CD4-positive, alpha-beta memory T cell (primary cell): ENCODE measurements around the gene AGPAT1. TPM values are rescaled to one million over a fixed set of nuclear protein-coding genes. Genes with fewer than 3 reads are reported as not detected.

Source experiments
- CTCF ChIA-PET: fragments of 350-600 bp; sonication (Branson Sonifier 250); formaldehyde crosslinking; loops from one replicate; lab custom pipeline; 2021; ENCODE audit warnings: inconsistent platforms; ENCODE audit not compliant: partially characterized antibody; lab: Charles Lee
- POLR2A ChIA-PET: fragments of 350-600 bp; sonication (Branson Sonifier 250); formaldehyde crosslinking; loops from one replicate; lab custom pipeline; 2021; ENCODE audit not compliant: partially characterized antibody; lab: Charles Lee
- DNase-seq, 5 donors: peaks; one replicate each; pipeline versions ENCODE4 v3.0.0 to v3.0.0-alpha.2; 2020 to 2022; ENCODE audit warnings: mixed read lengths in 1 of 5
- H3K27ac ChIP-seq: one replicate; pipeline ENCODE4 v1.7.0; 2013; ENCODE audit warnings: low read depth, low read length
- H3K27me3 ChIP-seq: 2 replicates; pipeline ENCODE4 v1.7.0; 2013; ENCODE audit warnings: mild to moderate bottlenecking, low read length, moderate library complexity; ENCODE audit not compliant: insufficient read depth
- H3K36me3 ChIP-seq: 2 replicates; pipeline ENCODE4 v1.7.0; 2013; ENCODE audit warnings: mild to moderate bottlenecking, low read length, moderate library complexity; ENCODE audit not compliant: insufficient read depth
- H3K4me1 ChIP-seq: 2 replicates; pipeline ENCODE4 v1.7.0; 2013; ENCODE audit warnings: mild to moderate bottlenecking, low read length, moderate library complexity; ENCODE audit not compliant: insufficient read depth
- H3K4me3 ChIP-seq, 2 donors: one replicate each; pipeline ENCODE4 v1.7.0; 2013; ENCODE audit warnings: low read length in 2 of 2, mild to moderate bottlenecking in 1 of 2
- H3K9me3 ChIP-seq, 2 donors: one replicate each; pipeline ENCODE4 v1.7.0; 2013; ENCODE audit warnings: low read length in 2 of 2, control low read depth in 1 of 2; ENCODE audit not compliant: control insufficient read depth in 1 of 2
- H3K27ac Mint-ChIP-seq, 7 donors: one replicate each; pipeline ENCODE4 v1.8.0; 2020 to 2021; ENCODE audit warnings: mixed read lengths in 7 of 7, mild to moderate bottlenecking in 6 of 7, inconsistent platforms in 3 of 7, moderate library complexity in 3 of 7
- H3K27me3 Mint-ChIP-seq, 2 donors: one replicate each; pipeline ENCODE4 v1.8.0; 2020 to 2021; ENCODE audit warnings: mixed read lengths in 2 of 2
- H3K36me3 Mint-ChIP-seq, 2 donors: one replicate each; pipeline ENCODE4 v1.8.0; 2020 to 2021; ENCODE audit warnings: mixed read lengths in 2 of 2, inconsistent platforms in 1 of 2, mild to moderate bottlenecking in 1 of 2
- H3K4me1 Mint-ChIP-seq, 4 donors: one replicate each; pipeline ENCODE4 v1.8.0; 2020 to 2021; ENCODE audit warnings: mixed read lengths in 4 of 4, mild to moderate bottlenecking in 1 of 4
- H3K4me3 Mint-ChIP-seq, 8 donors: one replicate each; pipeline ENCODE4 v1.8.0; 2020 to 2021; ENCODE audit warnings: mixed read lengths in 8 of 8, mild to moderate bottlenecking in 7 of 8, moderate library complexity in 6 of 8, inconsistent platforms in 3 of 8
- H3K9me3 Mint-ChIP-seq, 8 donors: one replicate each; pipeline ENCODE4 v1.8.0; 2020 to 2021; ENCODE audit warnings: mixed read lengths in 8 of 8, mild to moderate bottlenecking in 5 of 8, inconsistent platforms in 3 of 8, moderate library complexity in 1 of 8
- intact Hi-C: fragments of 100-400 bp; cut with micrococcal nuclease; formaldehyde crosslinking; loops from one replicate; pipeline ENCODE4 v1.15.1; 2023
- polyA plus RNA-seq, 2 donors: library from polyadenylated mRNA; unstranded; fragments of 300-500 nt; fragmentation: Illumina TruSeq; gene quantifications; one replicate each; pipeline ENCODE4 v1.2.3, GENCODE V29; 2021
- total RNA-seq, 2 experiments: library from RNA; stranded (reverse); gene quantifications; one replicate each; pipeline ENCODE4 v1.2.3, GENCODE V29; 2021

The AGPAT1 gene
- total and polyA plus RNA-seq, 4 experiments from 2014 or later: 15.3 to 32.8 (median 24.3) TPM

DNA sequence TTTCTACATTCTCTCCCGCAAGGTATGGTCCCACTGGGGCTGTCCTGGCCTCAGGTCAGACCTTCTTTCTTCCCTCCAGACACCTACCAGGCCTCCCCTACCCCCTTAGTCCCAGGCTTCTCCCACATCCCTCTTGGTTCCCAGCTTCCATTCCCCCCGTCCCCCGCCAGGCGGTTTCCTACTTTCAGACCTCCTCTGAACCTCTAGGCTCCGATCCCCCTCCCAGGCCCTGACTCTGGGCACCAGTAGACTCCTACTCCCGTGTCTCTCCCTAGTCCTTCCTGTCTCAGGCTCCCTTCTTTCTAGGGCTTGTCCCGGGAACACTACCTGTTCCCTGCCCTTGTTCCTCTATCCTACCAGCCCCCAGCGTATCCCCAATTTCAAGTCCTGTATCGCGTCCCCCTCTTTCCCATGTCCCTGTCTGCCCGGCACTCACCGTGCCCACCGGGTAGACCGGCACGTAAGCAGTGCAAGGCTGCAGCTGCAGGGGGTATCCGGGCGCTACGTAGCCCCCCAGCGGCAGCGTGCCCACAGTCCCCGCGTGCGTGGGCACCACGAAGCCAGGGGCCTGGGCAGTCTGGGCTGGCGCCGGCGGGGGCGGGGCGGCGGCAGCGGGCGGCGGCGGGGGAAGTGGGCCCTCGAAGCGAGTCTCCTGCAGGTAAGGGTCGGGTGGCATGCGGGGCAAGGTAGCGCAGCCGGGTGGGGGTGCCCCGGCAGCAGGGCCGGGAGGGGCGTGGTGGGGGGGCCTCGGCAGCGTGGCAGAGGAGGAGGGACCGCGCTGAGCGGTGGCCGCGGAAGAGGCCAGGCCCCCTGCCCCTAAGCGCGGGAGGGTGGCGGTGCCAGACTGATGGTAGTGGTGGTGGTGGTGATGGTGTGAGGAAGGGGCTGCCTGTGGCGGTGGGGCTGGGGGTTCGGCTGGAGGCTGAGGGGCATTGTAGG, 25.7 kb downstream of the AGPAT1 start:
- H3K4me3 Mint-ChIP-seq: peak overlapping the region in 6 of 8 donors; percentile 14 to 78 (median 64)
- Histone ChIP-seq H3K4me1 (peaks cover 12% of the 10 kb centered on the region), H3K27ac (no peak overlapping the region), H3K4me3 (no peak overlapping the region), H3K36me3 (no peaks in the 10 kb centered on the region), H3K27me3 (peaks cover 6% of the 10 kb centered on the region), H3K9me3 (no peaks in the 10 kb centered on the region)
- H3K27ac Mint-ChIP-seq: peak overlapping the region in 6 of 7 donors; percentile 17 to 48 (median 30)
- peaks cover 26 to 31% of the 10 kb centered on the region in 2 donors for H3K27me3 Mint-ChIP-seq
- ChIA-PET POLR2A (interaction anchor here (1.2 to 2.5 kb wide), 2 partner anchors 27 to 43 kb away, joined by 4 to 5 read pairs; partner anchors contain the start of gene GPSM3), CTCF (interaction anchor here (1.1 to 2.5 kb wide), 2 partner anchors 20 to 32 kb away, joined by 4 to 12 read pairs; partner anchors contain the start of gene FKBPL)
- intact Hi-C loops: loop anchor here (2.0 to 10.0 kb wide), 2 partner anchors 19 to 105 kb away; partner anchors contain the start of gene FKBPL
- H3K4me1 Mint-ChIP-seq: peaks cover 27 to 69% (median 45%) of the 10 kb centered on the region in 4 donors
- peaks cover 0 to 6% (median 0%) of the 10 kb centered on the region in 8 donors for H3K9me3 Mint-ChIP-seq
- peaks cover 0 to 9% of the 10 kb centered on the region in 2 donors for H3K36me3 Mint-ChIP-seq
- DNase-seq: no peak

DNA sequence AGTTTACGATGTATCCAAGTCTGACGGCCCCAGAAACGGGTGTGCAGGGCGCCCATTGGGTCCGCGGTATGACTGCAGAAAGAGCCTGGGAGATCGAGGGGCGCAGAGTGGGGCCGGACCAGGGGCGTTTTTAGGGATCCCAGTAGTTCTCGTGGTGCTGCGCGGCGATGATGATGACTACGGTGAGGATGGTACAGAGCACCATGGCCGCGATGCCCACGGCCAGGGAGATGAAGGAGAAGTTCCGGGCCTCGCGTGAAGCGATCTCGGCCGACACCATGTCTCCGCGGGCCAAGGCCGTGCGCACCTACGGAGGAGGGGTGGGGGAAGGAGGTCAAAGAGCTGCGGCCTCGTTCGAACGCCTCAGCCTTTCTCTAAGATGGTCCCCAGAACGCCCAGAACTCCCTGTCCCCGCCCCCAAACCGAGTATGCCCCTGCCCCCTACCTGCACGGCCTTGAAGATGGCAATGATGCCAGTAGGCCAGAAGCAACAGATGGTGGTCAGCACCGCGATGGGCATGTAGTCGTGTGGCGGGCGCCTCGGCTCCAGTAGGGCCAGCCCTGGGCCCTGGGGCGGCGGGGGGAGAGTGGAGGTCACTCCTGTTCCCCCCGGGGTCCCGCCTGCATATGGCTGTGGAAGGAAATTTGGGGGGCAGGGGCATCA, 26.7 kb downstream of the AGPAT1 start:
- Mint-ChIP-seq H3K9me3 (peaks cover 0 to 6% (median 0%) of the 10 kb centered on the region in 8 donors), H3K27ac (peak overlapping the region in 6 of 7 donors; percentile 17 to 86 (median 80)), H3K36me3 (peaks cover 0 to 5% of the 10 kb centered on the region in 2 donors), H3K4me3 (peak overlapping the region; percentile 80 to 87 (median 85)), H3K4me1 (peaks cover 20 to 59% (median 36%) of the 10 kb centered on the region in 4 donors), H3K27me3 (peaks cover 27 to 31% of the 10 kb centered on the region in 2 donors)
- Histone ChIP-seq H3K36me3 (no peaks in the 10 kb centered on the region), H3K27ac (no peak overlapping the region), H3K4me1 (peaks cover 3% of the 10 kb centered on the region), H3K27me3 (peaks cover 6% of the 10 kb centered on the region), H3K4me3 (peak overlapping the region in 1 of 2 donors; percentile 38), H3K9me3 (no peaks in the 10 kb centered on the region)
- POLR2A ChIA-PET: interaction anchor here (1.2 to 2.5 kb wide), 3 partner anchors 21 to 44 kb away, joined by 4 to 6 read pairs (median 5); partner anchors contain the start of genes ATF6B and GPSM3
- CTCF ChIA-PET: interaction anchor here (1.1 to 2.5 kb wide), 2 partner anchors 19 to 31 kb away, joined by 4 to 12 read pairs; partner anchors contain the start of gene FKBPL
- intact Hi-C loops: loop anchor here (2.0 kb wide), 1 partner anchor 18 kb away; the partner anchor contains the start of gene FKBPL
- no peak for DNase-seq

- peaks cover 17 to 53% (median 32%) of the 10 kb centered on the region in 4 donors for H3K4me1 Mint-ChIP-seq
- DNase-seq: peak; percentile 58 to 75 (median 66)
- peaks cover 6% of the 10 kb centered on the region for H3K27me3 ChIP-seq
- intact Hi-C loops: loop anchor here (1.0 to 2.0 kb wide), 2 partner anchors 18 to 47 kb away; partner anchors contain the start of gene FKBPL
- ChIA-PET CTCF (interaction anchor here (1.1 to 2.5 kb wide), 2 partner anchors 19 to 30 kb away, joined by 4 to 12 read pairs; partner anchors contain the start of gene FKBPL), POLR2A (interaction anchor here (1.3 to 2.5 kb wide), 2 partner anchors 21 to 29 kb away, joined by 5 to 6 read pairs; partner anchors contain the start of gene ATF6B)
- no peaks in the 10 kb centered on the region for H3K36me3 ChIP-seq
- H3K36me3 Mint-ChIP-seq: peaks cover 0 to 3% of the 10 kb centered on the region in 2 donors
- peak overlapping the region in 1 of 2 donors; percentile 38 for H3K4me3 ChIP-seq
- H3K27ac ChIP-seq: no peak overlapping the region
- H3K4me1 ChIP-seq: peaks cover 3% of the 10 kb centered on the region
- no peaks in the 10 kb centered on the region for H3K9me3 ChIP-seq
- H3K27ac Mint-ChIP-seq: peak overlapping the region in 6 of 7 donors; percentile 17 to 86 (median 80)
- peaks cover 0 to 6% (median 0%) of the 10 kb centered on the region in 8 donors for H3K9me3 Mint-ChIP-seq
- H3K27me3 Mint-ChIP-seq: peaks cover 27 to 30% of the 10 kb centered on the region in 2 donors
- H3K4me3 Mint-ChIP-seq: peak overlapping the region; percentile 80 to 87 (median 85)
These were observed 27.4 kb downstream of the AGPAT1 start for GRCh38 chr6:32148289-32149091.

- H3K4me3 Mint-ChIP-seq: peak overlapping the region in 1 of 8 donors; percentile 87
- POLR2A ChIA-PET: interaction anchor here (0.6 to 2.5 kb wide), 2 partner anchors 17 to 30 kb away, joined by 3 to 5 read pairs; partner anchors contain the start of gene FKBPL
- Histone ChIP-seq H3K4me3 (no peak overlapping the region), H3K27me3 (peaks cover 6% of the 10 kb centered on the region), H3K4me1 (peaks cover 3% of the 10 kb centered on the region), H3K36me3 (no peaks in the 10 kb centered on the region), H3K27ac (no peak overlapping the region), H3K9me3 (no peaks in the 10 kb centered on the region)
- H3K27ac Mint-ChIP-seq: peak overlapping the region in 1 of 7 donors; percentile 57
- peaks cover 25 to 27% of the 10 kb centered on the region in 2 donors for H3K27me3 Mint-ChIP-seq
- H3K9me3 Mint-ChIP-seq: peaks cover 0 to 6% (median 0%) of the 10 kb centered on the region in 8 donors
- intact Hi-C loops: loop anchor here (1.0 to 2.0 kb wide), 2 partner anchors 17 to 48 kb away; partner anchors contain the start of gene FKBPL
- H3K36me3 Mint-ChIP-seq: peaks cover 0 to 3% of the 10 kb centered on the region in 2 donors
- CTCF ChIA-PET: interaction anchor here (2.5 kb wide), 1 partner anchor 18 kb away, joined by 12 read pairs; the partner anchor contains the start of gene FKBPL
- H3K4me1 Mint-ChIP-seq: peaks cover 13 to 44% (median 26%) of the 10 kb centered on the region in 4 donors
- no peak for DNase-seq
These were observed 28.3 kb downstream of the AGPAT1 start for GRCh38 chr6:32147401-32148132.

DNA sequence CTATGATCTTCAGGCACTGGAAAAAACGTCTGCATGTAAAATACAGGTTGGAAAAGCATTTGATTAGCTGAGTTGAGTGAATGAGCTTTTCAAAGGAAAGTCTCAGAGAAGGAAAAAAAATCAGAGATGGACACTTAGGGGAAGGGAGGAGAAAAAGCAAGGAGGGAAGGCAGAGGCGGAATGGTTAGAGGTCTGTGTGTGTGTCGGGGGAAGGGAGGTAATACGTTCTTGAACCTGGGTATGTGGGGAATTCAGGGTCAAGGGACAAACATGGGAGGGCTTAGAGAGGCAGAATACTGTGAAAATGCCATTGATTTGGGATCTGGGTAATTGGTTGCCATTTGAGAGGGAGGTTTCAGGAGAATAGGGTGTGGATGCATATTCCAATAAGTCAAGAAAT, 29.2 kb downstream of the AGPAT1 start:
- Mint-ChIP-seq H3K27ac (no peak overlapping the region), H3K36me3 (peaks cover 0 to 3% of the 10 kb centered on the region in 2 donors), H3K9me3 (peaks cover 0 to 6% (median 0%) of the 10 kb centered on the region in 8 donors), H3K4me3 (no peak overlapping the region), H3K4me1 (peaks cover 11 to 37% (median 22%) of the 10 kb centered on the region in 4 donors), H3K27me3 (peaks cover 25 to 27% of the 10 kb centered on the region in 2 donors)
- no peak overlapping the region for H3K27ac ChIP-seq
- POLR2A ChIA-PET: no interaction called here
- no peaks in the 10 kb centered on the region for H3K36me3 ChIP-seq
- peaks cover 6% of the 10 kb centered on the region for H3K27me3 ChIP-seq
- DNase-seq: no peak
- no peak overlapping the region for H3K4me3 ChIP-seq
- intact Hi-C loops: no loop called here
- H3K9me3 ChIP-seq: no peaks in the 10 kb centered on the region
- CTCF ChIA-PET: interaction anchor here (1.2 kb wide), 1 partner anchor 28 kb away, joined by 3 read pairs; no protein-coding TSS in a partner anchor
- H3K4me1 ChIP-seq: peaks cover 3% of the 10 kb centered on the region
